ENCODE measurements around the gene PRX. TPM values are rescaled to one million over a fixed set of nuclear protein-coding genes. Genes with fewer than 3 reads are reported as not detected.
A peak's percentile ranks its signal among the peaks of the same experiment; 100 is the strongest.

The PRX gene
- total RNA-seq, 6 experiments from 2014 or later, result 0.86 to 1.5 (median 0.94) TPM

GRCh38 chr19:40381321-40381720 lies 31.9 kb downstream of the PRX start:
- H3K36me3 Mint-ChIP-seq (ENCODE audit: low read depth), result no peaks in the 10 kb centered on the region
- H3K9me3 Mint-ChIP-seq, result no peaks in the 10 kb centered on the region
- no peak for DNase-seq
- TF ChIP-seq, protein P1, sequence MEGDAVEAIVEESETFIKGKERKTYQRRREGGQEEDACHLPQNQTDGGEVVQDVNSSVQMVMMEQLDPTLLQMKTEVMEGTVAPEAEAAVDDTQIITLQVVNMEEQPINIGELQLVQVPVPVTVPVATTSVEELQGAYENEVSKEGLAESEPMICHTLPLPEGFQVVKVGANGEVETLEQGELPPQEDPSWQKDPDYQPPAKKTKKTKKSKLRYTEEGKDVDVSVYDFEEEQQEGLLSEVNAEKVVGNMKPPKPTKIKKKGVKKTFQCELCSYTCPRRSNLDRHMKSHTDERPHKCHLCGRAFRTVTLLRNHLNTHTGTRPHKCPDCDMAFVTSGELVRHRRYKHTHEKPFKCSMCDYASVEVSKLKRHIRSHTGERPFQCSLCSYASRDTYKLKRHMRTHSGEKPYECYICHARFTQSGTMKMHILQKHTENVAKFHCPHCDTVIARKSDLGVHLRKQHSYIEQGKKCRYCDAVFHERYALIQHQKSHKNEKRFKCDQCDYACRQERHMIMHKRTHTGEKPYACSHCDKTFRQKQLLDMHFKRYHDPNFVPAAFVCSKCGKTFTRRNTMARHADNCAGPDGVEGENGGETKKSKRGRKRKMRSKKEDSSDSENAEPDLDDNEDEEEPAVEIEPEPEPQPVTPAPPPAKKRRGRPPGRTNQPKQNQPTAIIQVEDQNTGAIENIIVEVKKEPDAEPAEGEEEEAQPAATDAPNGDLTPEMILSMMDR (IDR thresholded peaks at IDR 0.05), result peak; percentile 43
- H3K4me3 Mint-ChIP-seq, result no peak overlapping the region
- H3K27me3 Mint-ChIP-seq (ENCODE audit: insufficient read depth), result peaks cover 5% of the 10 kb centered on the region
- no peaks in the 10 kb centered on the region for H3K4me1 Mint-ChIP-seq (ENCODE audit: low read depth)
- no peak overlapping the region for H3K27ac Mint-ChIP-seq

DNA sequence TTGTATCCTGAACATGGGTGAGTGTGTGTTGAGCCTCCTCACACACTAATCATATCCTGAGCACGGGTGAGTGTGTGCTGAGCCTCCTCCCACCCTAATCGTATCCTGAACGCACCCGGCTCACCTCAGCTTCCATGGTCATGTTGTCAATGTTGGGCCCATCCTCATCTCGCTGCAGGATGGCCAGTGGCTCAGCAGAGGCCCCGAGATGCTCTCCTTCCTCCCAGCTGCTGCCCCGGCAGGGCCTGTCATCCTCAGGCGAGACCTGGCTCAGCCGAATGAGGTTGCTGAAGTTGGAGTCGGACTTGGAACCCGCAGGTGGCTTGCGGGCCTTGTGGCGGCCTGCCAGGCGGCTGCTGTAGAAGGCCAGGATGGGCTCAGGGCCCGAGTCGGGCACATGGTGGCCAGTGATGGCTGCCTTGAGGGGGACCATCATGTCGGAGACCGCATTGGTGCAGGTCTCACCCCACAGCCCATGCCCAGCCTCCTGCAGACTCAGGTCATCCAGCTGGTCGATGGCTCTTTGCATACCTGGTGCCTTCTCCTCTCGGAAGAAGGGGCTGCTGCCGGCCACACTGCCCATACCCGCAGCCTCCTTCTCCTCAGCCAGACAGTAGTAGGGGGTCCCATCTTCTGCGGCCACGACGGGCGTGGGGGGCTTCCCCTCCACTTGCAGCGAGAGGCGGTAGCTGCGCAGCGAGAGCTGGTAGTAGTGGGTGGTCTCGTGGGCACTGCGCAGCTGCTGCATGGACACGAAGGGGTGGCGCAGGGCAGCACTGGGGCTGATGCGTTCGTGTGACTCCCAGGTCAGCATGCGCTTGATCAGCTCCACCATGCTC lies 32.8 kb downstream of the PRX start:
- TF ChIP-seq, protein P1 (IDR thresholded peaks at IDR 0.05), result no peak
- Mint-ChIP-seq H3K9me3 (no peaks in the 10 kb centered on the region), H3K36me3 (ENCODE audit: low read depth) (no peaks in the 10 kb centered on the region), H3K27ac (no peak overlapping the region), H3K4me1 (ENCODE audit: low read depth) (no peaks in the 10 kb centered on the region), H3K27me3 (ENCODE audit: insufficient read depth) (peaks cover 5% of the 10 kb centered on the region), H3K4me3 (no peak overlapping the region)
- DNase-seq, result no peak

DNA sequence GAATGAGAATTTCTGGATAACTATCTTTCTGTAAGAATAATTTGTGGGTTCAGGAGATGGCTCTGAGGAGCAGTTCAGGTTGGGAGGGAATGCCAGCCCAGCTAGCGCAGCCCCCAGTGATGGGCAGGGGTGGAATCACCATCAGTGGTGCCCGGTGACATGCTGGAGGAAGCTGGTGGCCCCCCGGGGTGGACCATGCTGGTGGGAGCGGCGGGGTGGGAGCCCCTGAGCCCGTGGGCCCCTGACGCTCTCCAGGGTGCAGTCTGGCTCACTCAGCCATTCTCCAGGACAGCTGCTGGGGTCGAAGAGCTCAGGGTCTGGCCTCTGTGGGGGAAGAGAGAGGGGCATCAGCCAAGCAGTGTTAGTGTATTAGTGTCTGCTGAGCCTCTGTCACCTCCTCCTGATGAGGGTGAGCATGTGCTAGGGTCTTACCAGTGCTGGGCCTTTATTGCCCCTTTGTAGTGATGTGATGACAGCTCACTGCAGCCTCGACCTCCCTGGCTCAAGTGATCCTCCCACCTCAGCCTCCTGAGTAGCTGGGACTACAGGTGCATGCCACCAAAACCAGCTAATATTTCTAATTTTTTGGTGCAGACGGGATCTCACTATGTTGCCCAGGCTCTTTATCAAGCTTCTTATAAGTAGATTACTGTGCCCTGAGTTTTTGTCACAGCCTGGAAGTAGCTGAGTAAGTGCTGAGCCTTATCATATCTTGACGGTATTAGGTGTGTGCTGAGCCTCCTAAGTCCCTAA lies 33.6 kb downstream of the PRX start:
- H3K27ac Mint-ChIP-seq, result no peak overlapping the region

DNA sequence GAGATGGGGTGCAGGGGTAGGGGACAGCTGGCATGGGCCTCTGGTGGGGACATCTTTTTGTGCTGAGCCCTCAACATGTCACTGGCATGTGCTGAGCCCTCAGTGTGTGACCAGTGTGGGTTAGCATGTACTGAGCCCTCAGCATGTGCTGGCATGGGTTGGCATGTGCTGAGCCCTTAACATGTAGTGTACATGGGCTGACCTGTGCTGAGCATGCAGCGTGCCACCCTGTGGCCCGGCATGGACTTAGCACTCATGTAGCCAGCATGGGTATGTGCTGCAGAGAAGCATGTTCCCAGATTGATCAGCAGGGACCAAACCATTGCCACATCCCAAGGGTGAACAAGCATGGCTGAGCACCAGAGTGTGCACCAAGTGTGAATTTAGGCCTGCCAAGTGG lies 34.7 kb downstream of the PRX start:
- no peaks in the 10 kb centered on the region; the same call in 1 of the 2 replicates for H3K27me3 Mint-ChIP-seq (ENCODE audit: insufficient read depth)
- no peaks in the 10 kb centered on the region for H3K4me1 Mint-ChIP-seq (ENCODE audit: low read depth)
- no peak overlapping the region for H3K27ac Mint-ChIP-seq
- TF ChIP-seq, protein P1 (IDR thresholded peaks at IDR 0.05), result no peak; the same call in 1 of the 2 replicates
- no peak for DNase-seq
- H3K9me3 Mint-ChIP-seq, result no peaks in the 10 kb centered on the region
- H3K36me3 Mint-ChIP-seq (ENCODE audit: low read depth), result 0 out of 2 replicates have a peak, but pooled peaks cover 7% of the 10 kb centered on the region
- no peak overlapping the region for H3K4me3 Mint-ChIP-seq

More for the DNA sequence above, 33.6 kb downstream of the PRX start:
- 0 out of 2 replicates have a peak, but pooled peaks cover 4% of the 10 kb centered on the region for H3K36me3 Mint-ChIP-seq (ENCODE audit: low read depth)
- H3K9me3 Mint-ChIP-seq, result no peaks in the 10 kb centered on the region
- H3K4me3 Mint-ChIP-seq, result no peak overlapping the region
- TF ChIP-seq, protein P1 (IDR thresholded peaks at IDR 0.05), result no peak
- no peaks in the 10 kb centered on the region for H3K27me3 Mint-ChIP-seq (ENCODE audit: insufficient read depth)
- no peaks in the 10 kb centered on the region for H3K4me1 Mint-ChIP-seq (ENCODE audit: low read depth)
- no peak for DNase-seq

- 0 out of 2 replicates have a peak, but pooled peaks cover 7% of the 10 kb centered on the region for H3K36me3 Mint-ChIP-seq (ENCODE audit: low read depth)
- H3K27ac Mint-ChIP-seq, result no peak overlapping the region
These were observed 35.2 kb downstream of the PRX start for GRCh38 chr19:40377876-40378385.

More at GRCh38 chr19:40377876-40378385, 35.2 kb downstream of the PRX start:
- DNase-seq, result no peak
- H3K4me1 Mint-ChIP-seq (ENCODE audit: low read depth), result no peaks in the 10 kb centered on the region
- TF ChIP-seq, protein P1 (IDR thresholded peaks at IDR 0.05), result no peak
- H3K27me3 Mint-ChIP-seq (ENCODE audit: insufficient read depth), result no peaks in the 10 kb centered on the region; the same call in 1 of the 2 replicates
- no peak overlapping the region for H3K4me3 Mint-ChIP-seq
- H3K9me3 Mint-ChIP-seq, result no peaks in the 10 kb centered on the region

All from HFFc6 (cell line).